ENCODE measurements around the gene METTL27.
"Not testable (repeated sequence)": the region's sequence is repeated elsewhere in the genome, so short reads cannot be mapped to it uniquely, and the experiment has no call there.

The METTL27 gene

DNA sequence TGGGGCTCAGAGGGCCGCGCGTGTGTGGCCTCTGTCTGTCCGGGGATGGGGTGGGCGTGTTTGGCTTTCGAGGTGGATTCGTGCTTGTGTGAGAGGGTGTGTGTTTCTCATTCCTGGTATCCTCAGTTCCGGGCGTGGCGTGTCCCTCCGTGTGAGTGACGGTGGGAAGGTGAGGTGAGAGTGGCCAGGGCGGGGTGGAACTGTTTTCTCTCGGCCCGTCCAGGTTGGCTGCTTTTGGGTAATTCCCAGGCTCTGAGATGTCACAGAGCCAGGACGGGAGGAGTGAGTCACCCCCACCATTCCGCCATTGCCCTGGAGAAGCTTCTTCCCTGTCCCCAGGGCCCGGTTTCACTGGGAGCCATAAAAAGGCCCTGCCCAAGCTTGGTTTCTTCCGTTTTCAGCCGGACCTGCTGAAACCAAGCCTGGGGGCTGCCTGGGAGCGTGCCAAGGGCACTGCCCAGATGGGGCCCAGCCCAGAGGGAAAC, 32.8 kb downstream of the METTL27 start:
- Mint-ChIP-seq H3K27me3 (peaks cover 19 to 22% of the 10 kb centered on the region in 2 donors), H3K4me3 (no peak overlapping the region), H3K4me1 (ENCODE audit: low read depth in 2 of 2) (no peaks in the 10 kb centered on the region), H3K9me3 (no peaks in the 10 kb centered on the region), H3K36me3 (ENCODE audit: insufficient read depth) (no peaks in the 10 kb centered on the region), H3K27ac (no peak overlapping the region)
- DNase-seq (no peak), ATAC-seq (replicated peaks) (no peak)

DNA sequence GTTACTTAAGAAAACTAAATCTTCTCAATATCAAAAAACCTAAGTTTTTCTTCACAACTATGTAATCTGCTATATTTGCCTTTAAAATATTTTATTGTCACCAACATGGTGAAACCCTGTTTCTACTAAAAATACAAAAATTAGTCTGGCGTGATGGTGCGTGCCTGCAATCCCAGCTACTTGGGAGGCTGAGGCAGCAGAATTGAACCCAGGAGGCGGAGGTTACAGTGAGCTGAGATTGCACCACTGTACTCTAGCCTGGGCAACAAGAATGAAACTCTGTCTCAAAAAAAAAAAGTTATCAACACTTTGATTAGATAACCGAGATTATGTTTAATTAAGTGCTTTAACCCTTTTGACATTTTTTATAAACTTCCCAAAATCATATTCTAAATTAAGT, 39.9 kb downstream of the METTL27 start:
- no peaks in the 10 kb centered on the region for H3K36me3 Mint-ChIP-seq (ENCODE audit: insufficient read depth)
- H3K9me3 Mint-ChIP-seq, result no peaks in the 10 kb centered on the region
- H3K27ac Mint-ChIP-seq, result no peak overlapping the region
- ATAC-seq (replicated peaks) (no peak), DNase-seq (no peak)
- H3K27me3 Mint-ChIP-seq, result peaks cover 19% of the 10 kb centered on the region in 2 donors
- H3K4me1 Mint-ChIP-seq (ENCODE audit: low read depth in 2 of 2), result no peaks in the 10 kb centered on the region
- no peak overlapping the region for H3K4me3 Mint-ChIP-seq

DNA sequence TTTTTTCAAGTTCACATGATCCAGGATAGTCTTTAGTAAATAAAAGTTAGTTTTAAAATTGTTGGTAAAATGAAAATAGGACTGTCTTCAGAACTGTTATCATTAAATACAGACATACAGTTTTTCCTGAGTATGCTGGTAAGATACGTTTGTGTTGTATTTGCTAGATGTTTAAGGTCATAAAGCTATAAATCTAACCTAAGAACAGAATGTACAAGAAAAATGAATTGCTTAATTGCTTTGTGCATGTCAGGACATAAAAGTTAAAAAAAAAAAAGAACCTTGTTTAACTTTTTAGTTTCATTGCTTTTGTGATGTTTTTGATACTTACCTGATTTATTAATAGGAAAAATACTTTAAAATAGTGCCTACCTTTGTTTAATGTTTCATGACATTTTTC, 40.7 kb downstream of the METTL27 start:
- H3K4me1 Mint-ChIP-seq (ENCODE audit: low read depth in 2 of 2), result no peaks in the 10 kb centered on the region
- ATAC-seq (replicated peaks), result no peak
- no peak overlapping the region for H3K4me3 Mint-ChIP-seq
- DNase-seq, result no peak
- H3K36me3 Mint-ChIP-seq (ENCODE audit: insufficient read depth), result no peaks in the 10 kb centered on the region
- peaks cover 19% of the 10 kb centered on the region in 2 donors for H3K27me3 Mint-ChIP-seq
- no peaks in the 10 kb centered on the region for H3K9me3 Mint-ChIP-seq
- no peak overlapping the region for H3K27ac Mint-ChIP-seq

DNA sequence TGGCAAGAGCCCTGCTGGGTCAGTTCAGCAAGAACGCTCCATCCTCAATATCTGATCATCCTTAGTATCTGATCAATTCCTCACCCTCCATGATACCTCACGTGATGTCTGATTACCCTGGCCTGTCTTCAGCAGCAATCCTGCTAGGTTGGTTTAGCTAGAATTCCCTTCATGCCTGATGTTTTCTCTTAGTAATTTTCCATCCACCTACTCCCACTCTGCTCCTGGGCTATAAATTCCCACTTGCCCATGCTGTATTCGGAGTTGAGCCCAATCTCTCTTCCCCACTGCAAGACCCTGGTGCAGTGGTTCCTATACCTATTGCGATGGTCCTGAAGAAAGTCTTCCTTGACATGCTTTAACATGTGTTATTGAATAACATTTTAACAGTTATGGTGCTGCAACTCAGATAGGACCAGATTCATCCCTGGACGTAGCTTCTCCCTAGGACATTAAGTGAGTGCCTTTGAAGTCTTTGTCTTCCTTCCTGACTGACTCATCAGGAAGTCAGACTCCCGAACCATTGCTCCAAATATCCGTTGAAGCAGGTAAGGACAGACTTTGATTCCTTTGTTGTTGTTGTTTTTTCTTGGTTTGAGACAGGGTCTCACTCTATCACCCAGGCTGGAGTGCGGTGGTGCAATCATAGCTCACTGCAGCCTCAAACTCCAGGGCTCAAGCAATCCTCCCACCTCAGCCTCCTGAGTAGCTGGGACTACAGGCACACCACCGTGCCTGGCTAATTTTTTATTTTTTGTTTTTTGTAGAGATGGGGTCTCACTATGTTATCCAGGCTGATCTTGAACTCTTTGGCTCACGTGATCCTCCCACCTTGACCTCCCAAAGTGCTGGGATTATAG, 42.8 kb downstream of the METTL27 start:
- H3K27ac Mint-ChIP-seq, result no peak overlapping the region
- H3K9me3 Mint-ChIP-seq, result no peaks in the 10 kb centered on the region
- DNase-seq (no peak), ATAC-seq (replicated peaks) (no peak)
- no peak overlapping the region for H3K4me3 Mint-ChIP-seq
- H3K36me3 Mint-ChIP-seq (ENCODE audit: insufficient read depth), result no peaks in the 10 kb centered on the region
- no peaks in the 10 kb centered on the region for H3K4me1 Mint-ChIP-seq (ENCODE audit: low read depth in 2 of 2)
- peaks cover 19 to 29% of the 10 kb centered on the region in 2 donors for H3K27me3 Mint-ChIP-seq

DNA sequence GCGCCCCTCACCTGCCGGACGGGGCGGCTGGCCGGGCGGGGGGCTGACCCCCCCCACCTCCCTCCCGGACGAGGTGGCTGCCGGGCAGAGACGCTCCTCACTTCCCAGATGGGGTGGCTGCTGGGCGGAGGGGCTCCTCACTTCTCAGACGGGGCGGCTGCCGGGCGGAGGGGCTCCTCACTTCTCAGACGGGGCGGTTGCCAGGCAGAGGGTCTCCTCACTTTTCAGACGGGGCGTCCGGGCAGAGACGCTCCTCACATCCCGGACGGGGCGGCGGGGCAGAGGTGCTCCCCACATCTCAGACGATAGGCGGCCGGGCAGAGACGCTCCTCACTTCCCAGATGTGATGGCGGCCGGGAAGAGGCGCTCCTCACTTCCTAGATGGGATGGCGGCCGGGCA, 45.1 kb downstream of the METTL27 start:
- peaks cover 22 to 31% of the 10 kb centered on the region in 2 donors for H3K27me3 Mint-ChIP-seq
- not testable (repeated sequence) for ATAC-seq (replicated peaks); DNase-seq; H3K4me1 Mint-ChIP-seq (ENCODE audit: low read depth in 2 of 2); H3K36me3 Mint-ChIP-seq (ENCODE audit: insufficient read depth); H3K27ac Mint-ChIP-seq; H3K9me3 Mint-ChIP-seq; H3K4me3 Mint-ChIP-seq

DNA sequence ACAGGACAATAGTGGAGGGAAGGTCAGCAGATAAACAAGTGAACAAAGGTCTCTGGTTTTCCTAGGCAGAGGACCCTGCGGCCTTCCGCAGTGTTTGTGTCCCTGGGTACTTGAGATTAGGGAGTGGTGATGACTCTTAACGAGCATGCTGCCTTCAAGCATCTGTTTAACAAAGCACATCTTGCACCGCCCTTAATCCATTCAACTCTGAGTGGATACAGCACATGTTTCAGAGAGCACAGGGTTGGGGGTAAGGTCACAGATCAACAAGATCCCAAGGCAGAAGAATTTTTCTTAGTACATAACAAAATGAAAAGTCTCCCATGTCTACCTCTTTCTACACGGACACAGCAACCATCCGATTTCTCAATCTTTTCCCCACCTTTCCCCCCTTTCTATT, 45.7 kb downstream of the METTL27 start:
- H3K36me3 Mint-ChIP-seq (ENCODE audit: insufficient read depth); H3K4me1 Mint-ChIP-seq (ENCODE audit: low read depth in 2 of 2); H3K4me3 Mint-ChIP-seq; H3K9me3 Mint-ChIP-seq; ATAC-seq (replicated peaks); DNase-seq; H3K27ac Mint-ChIP-seq: not testable (repeated sequence)
- H3K27me3 Mint-ChIP-seq, result peaks cover 27 to 36% of the 10 kb centered on the region in 2 donors

DNA sequence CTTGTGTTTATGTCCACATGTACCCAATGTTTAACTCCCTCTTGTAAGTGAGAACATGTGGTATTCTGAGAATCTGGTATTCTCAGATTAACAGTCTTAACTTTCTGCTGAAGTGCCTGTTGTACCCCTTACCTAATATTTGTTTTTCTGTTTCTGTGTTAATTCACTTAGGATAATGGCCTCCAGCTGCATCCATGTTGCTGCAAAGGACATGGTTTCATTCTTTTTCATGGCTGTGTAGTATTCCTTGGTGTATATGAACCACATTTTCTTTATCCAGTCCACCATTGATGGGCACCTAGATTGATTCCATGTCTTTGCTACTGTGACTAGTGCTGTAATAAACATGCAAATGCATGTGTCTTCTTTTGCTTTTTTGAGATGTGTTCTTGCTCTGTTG, 47.1 kb downstream of the METTL27 start:
- H3K9me3 Mint-ChIP-seq; H3K27ac Mint-ChIP-seq; ATAC-seq (replicated peaks); H3K4me1 Mint-ChIP-seq (ENCODE audit: low read depth in 2 of 2); H3K4me3 Mint-ChIP-seq; DNase-seq; H3K36me3 Mint-ChIP-seq (ENCODE audit: insufficient read depth): not testable (repeated sequence)
- peaks cover 27 to 37% of the 10 kb centered on the region in 2 donors for H3K27me3 Mint-ChIP-seq

DNA sequence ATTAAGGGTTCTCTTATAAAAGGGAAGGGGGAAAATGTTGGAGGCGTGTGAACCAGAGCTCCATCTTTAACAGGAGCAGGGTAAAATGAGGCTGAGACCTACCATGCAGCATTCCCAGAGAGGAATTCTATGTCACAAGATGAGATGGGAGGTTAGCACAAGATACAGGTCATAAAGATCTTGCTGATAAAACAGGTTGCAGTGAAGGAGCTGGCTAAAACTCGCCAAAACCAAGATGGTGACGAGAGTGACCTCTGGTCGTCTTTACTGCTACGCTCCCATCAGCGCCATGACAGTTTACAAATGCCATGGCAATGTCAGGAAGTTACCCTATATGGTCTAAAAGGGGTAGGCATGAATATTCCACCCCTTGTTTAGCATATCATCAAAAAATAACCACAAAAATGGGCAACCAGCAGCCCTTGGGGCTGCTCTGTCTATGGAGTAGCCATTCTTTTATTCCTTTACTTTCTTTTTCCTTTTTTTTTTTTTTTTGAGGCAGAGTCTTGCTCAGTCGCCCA, 51.1 kb downstream of the METTL27 start:
- not testable (repeated sequence) for H3K4me1 Mint-ChIP-seq (ENCODE audit: low read depth in 2 of 2); H3K36me3 Mint-ChIP-seq (ENCODE audit: insufficient read depth); H3K27ac Mint-ChIP-seq; DNase-seq; ATAC-seq (replicated peaks); H3K4me3 Mint-ChIP-seq; H3K9me3 Mint-ChIP-seq
- peaks cover 15 to 26% of the 10 kb centered on the region in 2 donors for H3K27me3 Mint-ChIP-seq

DNA sequence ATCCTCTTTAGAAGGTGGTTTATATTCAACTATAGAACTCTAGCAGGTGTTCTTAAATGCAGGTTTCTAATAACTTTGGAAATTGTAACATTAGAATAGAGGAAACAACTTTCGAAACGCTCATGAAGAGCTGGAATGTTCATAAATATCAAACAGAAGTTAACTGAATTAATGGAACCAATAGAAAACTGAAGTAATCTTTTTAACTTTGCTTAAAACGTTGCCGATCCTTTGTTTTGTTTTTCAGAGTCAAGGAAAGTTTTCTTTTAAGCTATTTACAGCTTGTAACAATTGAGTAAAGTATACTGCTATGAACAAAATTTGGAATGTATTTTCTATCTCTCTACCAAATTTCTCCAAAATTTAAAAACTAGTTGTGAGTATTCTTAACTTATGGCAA, 53.3 kb downstream of the METTL27 start:
- no peak overlapping the region for H3K27ac Mint-ChIP-seq
- no peaks in the 10 kb centered on the region for H3K9me3 Mint-ChIP-seq
- no peak overlapping the region for H3K4me3 Mint-ChIP-seq
- no peaks in the 10 kb centered on the region for H3K4me1 Mint-ChIP-seq (ENCODE audit: low read depth in 2 of 2)
- peaks cover 10 to 16% of the 10 kb centered on the region in 2 donors for H3K27me3 Mint-ChIP-seq
- no peak for DNase-seq
- no peaks in the 10 kb centered on the region for H3K36me3 Mint-ChIP-seq (ENCODE audit: insufficient read depth)
- no peak for ATAC-seq (replicated peaks)

DNA sequence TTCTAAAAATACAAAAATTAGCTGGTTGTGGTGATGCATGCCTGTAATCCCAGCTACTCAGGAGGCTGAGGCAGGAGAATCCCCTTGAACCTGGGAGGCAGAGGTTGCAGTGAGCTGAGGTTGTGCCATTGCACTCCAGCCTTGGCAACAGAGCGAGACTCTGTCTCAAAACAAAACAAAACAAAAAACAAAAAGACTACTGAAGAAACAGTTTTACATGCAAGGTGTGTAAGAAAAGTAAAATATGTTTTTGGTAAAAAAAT, 54.6 kb downstream of the METTL27 start:
- peaks cover 10 to 16% of the 10 kb centered on the region in 2 donors for H3K27me3 Mint-ChIP-seq
- not testable (repeated sequence) for H3K4me1 Mint-ChIP-seq (ENCODE audit: low read depth in 2 of 2); DNase-seq; H3K27ac Mint-ChIP-seq; H3K36me3 Mint-ChIP-seq (ENCODE audit: insufficient read depth); ATAC-seq (replicated peaks); H3K9me3 Mint-ChIP-seq; H3K4me3 Mint-ChIP-seq

DNA sequence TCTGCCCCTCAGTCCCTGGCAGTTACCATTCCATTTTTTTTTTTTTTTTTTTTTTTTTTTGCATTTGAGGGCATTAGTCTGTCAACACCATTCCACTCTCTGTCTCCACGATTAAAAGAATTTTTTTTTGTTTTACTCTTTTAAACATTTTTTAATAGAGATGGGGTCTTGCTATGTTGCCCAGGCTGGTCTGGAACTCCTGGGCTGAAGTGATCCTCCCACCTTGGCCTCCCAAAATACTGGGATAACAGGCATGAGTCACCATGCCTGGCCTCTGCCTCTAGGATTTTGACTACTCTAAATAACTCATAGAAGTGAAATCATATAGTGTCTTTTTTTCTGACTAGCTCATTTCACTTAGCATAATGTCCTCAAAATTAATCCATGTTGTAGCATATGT, 55.7 kb downstream of the METTL27 start:
- no peak for ATAC-seq (replicated peaks)

More for the DNA sequence above, 55.7 kb downstream of the METTL27 start:
- Mint-ChIP-seq H3K36me3 (ENCODE audit: insufficient read depth) (no peaks in the 10 kb centered on the region), H3K27ac (no peak overlapping the region), H3K4me1 (ENCODE audit: low read depth in 2 of 2) (no peaks in the 10 kb centered on the region), H3K4me3 (no peak overlapping the region), H3K9me3 (no peaks in the 10 kb centered on the region), H3K27me3 (peaks cover 0 to 8% of the 10 kb centered on the region in 2 donors)
- DNase-seq, result no peak

Data from effector memory CD8-positive, alpha-beta T cell (primary cell).